Activated CD8-positive, alpha-beta T cell treated with anti-CD3 and anti-CD28 coated beads for 36 hours (primary cell): ENCODE results near the gene BHLHE23. TPM values are rescaled to one million over a fixed set of nuclear protein-coding genes. Genes with fewer than 3 reads are reported as not detected.

ENCODE experiments used
- ATAC-seq: fragments of 200-7000 bp; cut with Tn5 transposase; one replicate; pipeline ENCODE4 v1.10.0; 2021; ENCODE audit warnings: mild to moderate bottlenecking, moderate library complexity
- CTCF ChIA-PET: fragments of 350-600 bp; sonication (Branson Sonifier 250); formaldehyde crosslinking; loops from one replicate; lab custom pipeline; 2021; ENCODE audit warnings: antibody characterized with exemption; lab: Charles Lee
- POLR2A ChIA-PET: fragments of 350-600 bp; sonication (Branson Sonifier 250); formaldehyde crosslinking; loops from one replicate; lab custom pipeline; 2021; ENCODE audit warnings: antibody characterized with exemption; lab: Charles Lee
- DNase-seq: peaks from one replicate; pipeline ENCODE4 v3.0.0-alpha.2; 2020
- H3K27ac Mint-ChIP-seq: one replicate; pipeline ENCODE4 v1.8.0; 2021; ENCODE audit warnings: mild to moderate bottlenecking, mixed read lengths
- H3K27me3 Mint-ChIP-seq: one replicate; pipeline ENCODE4 v1.8.0; 2021; ENCODE audit warnings: mixed read lengths
- H3K36me3 Mint-ChIP-seq: one replicate; pipeline ENCODE4 v1.8.0; 2021; ENCODE audit warnings: low read depth, mixed read lengths
- H3K4me1 Mint-ChIP-seq: one replicate; pipeline ENCODE4 v1.8.0; 2021; ENCODE audit warnings: low read depth, mixed read lengths
- H3K4me3 Mint-ChIP-seq: one replicate; pipeline ENCODE4 v1.8.0; 2021; ENCODE audit warnings: mild to moderate bottlenecking, moderate library complexity, mixed read lengths
- H3K9me3 Mint-ChIP-seq: one replicate; pipeline ENCODE4 v1.8.0; 2021; ENCODE audit warnings: mixed read lengths
- intact Hi-C: fragments of 100-400 bp; cut with micrococcal nuclease; formaldehyde crosslinking; loops from one replicate; pipeline ENCODE4 v1.10.0; 2022
- total RNA-seq, 2 experiments: library from RNA; stranded (reverse); gene quantifications; one replicate each; pipeline ENCODE4 v1.2.3, GENCODE V29; 2021
- TF ChIP-seq, protein P1 (sequence below): fragments of 200-600 bp; IDR thresholded peaks from one replicate; pipeline ENCODE4 v1.8.0; 2022; ENCODE audit warnings: antibody characterized with exemption, mild to moderate bottlenecking

BHLHE23 gene
- total RNA-seq, 2 experiments from 2014 or later: not detected

DNA sequence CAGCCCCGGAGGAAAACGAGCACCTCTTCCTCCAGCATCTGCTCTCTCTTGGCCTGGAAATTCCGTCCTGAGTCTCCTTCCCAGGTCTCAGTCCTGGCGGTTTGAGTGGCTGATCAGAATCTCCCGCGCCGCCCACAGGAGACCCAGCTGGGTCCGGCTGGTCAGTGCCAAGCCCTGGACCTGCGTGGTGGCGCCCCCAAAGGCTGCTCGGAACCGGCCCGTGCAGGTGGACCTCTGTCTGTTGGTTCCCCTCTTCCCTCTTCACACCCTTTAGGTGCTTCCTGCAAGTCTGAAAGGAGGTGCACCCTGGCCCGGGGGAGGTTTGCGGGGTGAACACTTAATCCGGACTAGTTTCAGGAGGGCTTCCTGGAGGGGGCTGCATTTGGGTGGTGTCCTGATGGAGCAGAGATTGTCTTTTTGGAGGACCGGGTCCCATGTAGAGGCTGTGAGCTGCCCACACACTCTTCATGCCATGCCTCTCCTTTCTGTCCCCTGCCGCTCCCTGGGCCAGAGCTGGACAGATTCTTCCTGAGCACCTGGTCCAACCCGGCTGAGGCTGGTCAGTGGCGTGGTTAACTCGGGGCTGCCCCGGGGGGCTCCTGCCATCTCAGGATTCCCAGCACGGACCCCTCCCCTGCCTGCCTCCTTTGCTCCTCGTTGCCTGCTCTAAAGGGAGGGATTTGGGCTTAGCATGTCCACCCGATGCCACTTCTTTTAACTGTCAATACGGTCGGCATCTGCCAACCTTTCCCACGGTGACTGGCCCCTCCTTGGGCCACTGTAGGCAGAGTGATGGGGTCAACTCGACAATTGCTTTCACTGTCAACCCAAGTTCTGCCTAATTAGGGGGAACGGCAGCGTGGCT, 16.5 kb upstream of the BHLHE23 start:
- TF ChIP-seq, protein P1, sequence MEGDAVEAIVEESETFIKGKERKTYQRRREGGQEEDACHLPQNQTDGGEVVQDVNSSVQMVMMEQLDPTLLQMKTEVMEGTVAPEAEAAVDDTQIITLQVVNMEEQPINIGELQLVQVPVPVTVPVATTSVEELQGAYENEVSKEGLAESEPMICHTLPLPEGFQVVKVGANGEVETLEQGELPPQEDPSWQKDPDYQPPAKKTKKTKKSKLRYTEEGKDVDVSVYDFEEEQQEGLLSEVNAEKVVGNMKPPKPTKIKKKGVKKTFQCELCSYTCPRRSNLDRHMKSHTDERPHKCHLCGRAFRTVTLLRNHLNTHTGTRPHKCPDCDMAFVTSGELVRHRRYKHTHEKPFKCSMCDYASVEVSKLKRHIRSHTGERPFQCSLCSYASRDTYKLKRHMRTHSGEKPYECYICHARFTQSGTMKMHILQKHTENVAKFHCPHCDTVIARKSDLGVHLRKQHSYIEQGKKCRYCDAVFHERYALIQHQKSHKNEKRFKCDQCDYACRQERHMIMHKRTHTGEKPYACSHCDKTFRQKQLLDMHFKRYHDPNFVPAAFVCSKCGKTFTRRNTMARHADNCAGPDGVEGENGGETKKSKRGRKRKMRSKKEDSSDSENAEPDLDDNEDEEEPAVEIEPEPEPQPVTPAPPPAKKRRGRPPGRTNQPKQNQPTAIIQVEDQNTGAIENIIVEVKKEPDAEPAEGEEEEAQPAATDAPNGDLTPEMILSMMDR: no peak
- POLR2A ChIA-PET: interaction anchor here (0.6 kb wide), 1 partner anchor 64 kb away, joined by 3 read pairs; no protein-coding TSS in a partner anchor
- intact Hi-C loops: no loop called here
- no peak overlapping the region for H3K27ac Mint-ChIP-seq
- peaks cover 11% of the 10 kb centered on the region for H3K27me3 Mint-ChIP-seq
- no peak for ATAC-seq
- no peaks in the 10 kb centered on the region for H3K36me3 Mint-ChIP-seq
- no peak overlapping the region for H3K4me3 Mint-ChIP-seq
- no peak for DNase-seq
- peaks cover 13% of the 10 kb centered on the region for H3K4me1 Mint-ChIP-seq
- no peaks in the 10 kb centered on the region for H3K9me3 Mint-ChIP-seq
- CTCF ChIA-PET: interaction anchor here (0.9 kb wide), 1 partner anchor 51 kb away, joined by 3 read pairs; no protein-coding TSS in a partner anchor

DNA sequence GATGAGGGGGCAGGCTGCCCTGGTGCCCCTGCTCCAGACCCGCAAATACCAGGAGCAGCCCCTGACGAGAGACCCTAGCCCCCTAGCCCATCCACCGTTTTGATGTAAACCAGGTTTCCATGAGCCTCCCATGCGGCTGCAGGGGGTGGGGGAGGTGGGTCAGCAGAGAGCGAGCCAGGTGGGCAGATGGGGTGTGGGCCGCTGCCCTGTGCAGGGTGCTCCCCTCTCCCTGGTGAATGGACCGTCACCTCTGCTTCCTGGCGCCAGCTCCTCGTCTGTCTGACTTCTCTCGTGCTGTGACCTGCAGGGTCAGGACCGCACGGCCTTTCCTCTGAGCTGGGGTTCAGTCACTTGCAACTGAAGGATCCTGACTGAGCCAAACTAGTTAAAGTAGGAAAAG, 15.7 kb upstream of the BHLHE23 start:
- Mint-ChIP-seq H3K36me3 (no peaks in the 10 kb centered on the region), H3K4me1 (peaks cover 7% of the 10 kb centered on the region), H3K9me3 (no peaks in the 10 kb centered on the region), H3K27me3 (peaks cover 6% of the 10 kb centered on the region), H3K27ac (no peak overlapping the region), H3K4me3 (no peak overlapping the region)
- ChIA-PET CTCF (no interaction called here), POLR2A (interaction anchor here (0.6 kb wide), 1 partner anchor 63 kb away, joined by 3 read pairs; no protein-coding TSS in a partner anchor)
- DNase-seq (no peak), ATAC-seq (no peak)
- TF ChIP-seq, protein P1: no peak
- intact Hi-C loops: no loop called here

DNA sequence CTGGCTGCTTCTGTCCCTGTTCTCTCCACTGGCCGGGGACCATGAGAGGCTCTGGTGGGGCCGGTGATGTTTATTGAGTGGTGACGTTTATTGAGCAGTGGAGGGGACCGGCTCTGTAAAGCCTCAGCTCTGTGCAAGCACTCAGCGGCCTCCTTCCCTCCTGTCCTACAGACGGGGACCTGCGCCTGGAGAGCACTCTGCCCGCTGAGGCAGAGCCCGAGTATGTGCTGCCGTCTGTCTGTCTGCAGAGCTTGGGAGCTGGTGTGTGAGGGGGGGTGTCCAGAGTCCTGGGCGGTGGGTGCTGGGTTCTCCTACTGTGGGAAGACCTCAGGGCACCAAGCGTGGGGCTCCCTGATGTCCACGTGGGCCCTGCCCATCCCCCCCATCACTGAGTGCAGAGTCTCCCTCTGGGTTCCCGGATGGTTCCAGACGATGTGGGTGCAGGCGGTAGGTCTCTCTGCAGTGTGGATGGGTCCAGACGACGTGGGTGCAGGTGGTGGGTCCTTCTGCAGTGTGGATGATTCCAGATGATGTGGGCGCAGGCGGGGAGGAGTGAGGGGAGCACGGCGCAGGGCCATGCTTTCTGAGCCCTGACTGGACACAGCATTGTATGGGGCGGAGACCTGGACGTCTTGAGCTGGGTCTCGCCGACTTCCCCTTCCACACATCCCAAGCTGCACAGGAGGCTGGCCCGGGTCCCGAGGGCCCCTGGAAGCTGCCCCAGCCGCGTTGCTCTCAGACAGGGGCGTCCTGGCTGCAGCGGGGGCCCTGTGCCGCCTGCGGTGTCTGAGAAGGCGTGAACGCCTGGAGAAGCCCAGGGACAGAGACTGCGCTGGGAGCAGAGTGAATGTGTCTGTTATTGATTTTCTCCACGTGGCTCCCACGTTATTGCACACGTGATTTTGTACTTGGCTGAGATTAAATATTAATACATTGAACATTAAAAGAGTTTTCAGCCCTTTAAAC, 14.9 kb upstream of the BHLHE23 start:
- TF ChIP-seq, protein P1: no peak
- Mint-ChIP-seq H3K9me3 (no peaks in the 10 kb centered on the region), H3K4me3 (no peak overlapping the region), H3K36me3 (no peaks in the 10 kb centered on the region), H3K27me3 (peaks cover 4% of the 10 kb centered on the region), H3K4me1 (peaks cover 5% of the 10 kb centered on the region), H3K27ac (no peak overlapping the region)
- intact Hi-C loops: no loop called here
- DNase-seq: no peak
- ChIA-PET POLR2A (no interaction called here), CTCF (no interaction called here)
- ATAC-seq: no peak

DNA sequence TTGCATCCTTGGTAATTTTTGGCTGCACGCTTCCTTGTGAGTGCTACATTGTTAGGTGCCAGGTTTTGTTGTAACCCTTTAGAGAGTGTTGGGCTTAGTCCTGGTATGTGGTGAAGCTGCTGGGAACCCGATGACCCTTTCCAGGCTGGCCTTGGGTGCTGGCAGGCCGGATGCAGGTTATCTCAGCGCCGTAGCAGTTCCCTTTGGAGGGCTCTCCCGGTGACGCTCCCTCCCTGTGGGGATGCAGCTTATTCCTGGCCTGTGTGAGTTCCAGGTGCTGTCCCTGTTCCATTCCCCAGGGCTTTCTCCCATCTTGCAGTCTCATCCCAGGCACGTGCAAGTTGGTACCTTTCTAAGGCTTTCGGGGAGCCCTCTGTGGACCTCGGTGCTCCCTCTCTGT, 13.9 kb upstream of the BHLHE23 start:
- H3K27me3 Mint-ChIP-seq: peaks cover 6% of the 10 kb centered on the region
- no peak overlapping the region for H3K27ac Mint-ChIP-seq
- intact Hi-C loops: no loop called here
- no peaks in the 10 kb centered on the region for H3K9me3 Mint-ChIP-seq
- H3K4me3 Mint-ChIP-seq: no peak overlapping the region
- no peak for ATAC-seq
- POLR2A ChIA-PET: no interaction called here
- CTCF ChIA-PET: no interaction called here
- no peak for DNase-seq
- TF ChIP-seq, protein P1: no peak
- peaks cover 1% of the 10 kb centered on the region for H3K4me1 Mint-ChIP-seq
- no peaks in the 10 kb centered on the region for H3K36me3 Mint-ChIP-seq
